Measurements from ENCODE around the gene ARFIP2.

Gene ARFIP2

GRCh38 chr11:6481924-6482275 lies 769 bp upstream of the ARFIP2 start:
- no peak for DNase-seq

- no peak for DNase-seq
Measured at GRCh38 chr11:6480299-6480914, 724 bp downstream of the ARFIP2 start.

- DNase-seq: no peak
Measured at GRCh38 chr11:6476571-6476970, 4.6 kb downstream of the ARFIP2 start.

- DNase-seq: no peak
Measured at GRCh38 chr11:6475936-6476335, 5.2 kb downstream of the ARFIP2 start.

- no peak for DNase-seq
Measured at GRCh38 chr11:6474806-6475500, 6.2 kb downstream of the ARFIP2 start.

- DNase-seq: no peak
Measured at GRCh38 chr11:6474413-6474792, 6.7 kb downstream of the ARFIP2 start.

GRCh38 chr11:6473451-6474412 lies 7.4 kb downstream of the ARFIP2 start, which contains the start of gene TRIM3:
Gene TRIM3, minus strand, starts transcription at chr11:6473941. Its CDS starts 8,246 bp downstream, at chr11:6465695.
- peak; percentile 72 for DNase-seq

GRCh38 chr11:6472934-6473333 lies 8.2 kb downstream of the ARFIP2 start:
- DNase-seq: no peak

- DNase-seq: no peak
Measured at GRCh38 chr11:6469599-6469998, 11.5 kb downstream of the ARFIP2 start.

GRCh38 chr11:6468712-6469495 lies 12.2 kb downstream of the ARFIP2 start:
- DNase-seq: no peak

GRCh38 chr11:6459099-6459450 lies 22.1 kb downstream of the ARFIP2 start:
- DNase-seq: no peak

- no peak for DNase-seq
Measured at GRCh38 chr11:6458352-6459098, 22.6 kb downstream of the ARFIP2 start.

- DNase-seq: no peak
Measured at GRCh38 chr11:6457581-6458320, 23.4 kb downstream of the ARFIP2 start.

GRCh38 chr11:6456361-6457073 lies 24.6 kb downstream of the ARFIP2 start:
- DNase-seq: no peak

- DNase-seq: no peak
Measured at GRCh38 chr11:6455070-6455469, 26.1 kb downstream of the ARFIP2 start.

GRCh38 chr11:6453152-6453551 lies 28.0 kb downstream of the ARFIP2 start:
- no peak for DNase-seq

GRCh38 chr11:6452219-6452618 lies 28.9 kb downstream of the ARFIP2 start:
- no peak for DNase-seq

GRCh38 chr11:6448574-6448973 lies 32.6 kb downstream of the ARFIP2 start:
- DNase-seq: no peak

- peak; percentile 49 for DNase-seq
Measured at GRCh38 chr11:6443269-6444003, 37.7 kb downstream of the ARFIP2 start.

- DNase-seq: no peak
Measured at GRCh38 chr11:6442441-6442840, 38.7 kb downstream of the ARFIP2 start.
